ENCODE measurements around the gene ASS1. TPM values are rescaled to one million over a fixed set of nuclear protein-coding genes. Genes with fewer than 3 reads are reported as not detected.
A peak's percentile ranks its signal among the peaks of the same experiment; 100 is the strongest.

Gene ASS1
- total RNA-seq, 1 experiment from 2014 or later: 118 TPM

- ChIA-PET POLR2A (no interaction called here), CTCF (no interaction called here)
- BruUV-seq (replicated peaks): no TSS peak
- no peak for DNase-seq
- Histone ChIP-seq H3K27me3 (replicated peaks; ENCODE audit: control insufficient read depth, insufficient read depth, low read length) (no peaks in the 10 kb centered on the region), H3K9me3 (peaks cover 12% of the 10 kb centered on the region), H3K36me3 (ENCODE audit: control insufficient read depth, insufficient read depth, low read length) (no peaks in the 10 kb centered on the region), H3K4me3 (ENCODE audit: low read depth, low read length) (no peak overlapping the region), H3K4me1 (no peaks in the 10 kb centered on the region)
- H3K4me1 Mint-ChIP-seq (ENCODE audit: low read depth, unreplicated experiment): no peaks in the 10 kb centered on the region
- H3K27ac Mint-ChIP-seq (ENCODE audit: unreplicated experiment): no peak overlapping the region
- H3K27me3 Mint-ChIP-seq (ENCODE audit: insufficient read depth, unreplicated experiment): no peaks in the 10 kb centered on the region
- no peaks in the 10 kb centered on the region for H3K36me3 Mint-ChIP-seq (ENCODE audit: insufficient read depth, unreplicated experiment)
- H3K9me3 Mint-ChIP-seq (ENCODE audit: unreplicated experiment): no peaks in the 10 kb centered on the region
- no peak for TF ChIP-seq CTCF (IDR thresholded peaks at IDR 0.05; ENCODE audit: insufficient read depth in 1 of 2, low read depth in 1 of 2, low read length in 1 of 2, severe bottlenecking in 1 of 2, unreplicated experiment in 1 of 2)
- no peak overlapping the region for H3K4me3 Mint-ChIP-seq (ENCODE audit: unreplicated experiment)
- intact Hi-C loops (cut with micrococcal nuclease; ENCODE audit: unreplicated experiment): no loop called here
These were observed 103.3 kb downstream of the ASS1 start for GRCh38 chr9:130548103-130548502.

GRCh38 chr9:130549093-130549735 lies 104.5 kb downstream of the ASS1 start:
- peak in 1 of 2 experiments; percentile 43 for DNase-seq
- Histone ChIP-seq H3K4me3 (ENCODE audit: low read depth, low read length) (no peak overlapping the region), H3K36me3 (ENCODE audit: control insufficient read depth, insufficient read depth, low read length) (no peaks in the 10 kb centered on the region), H3K27me3 (replicated peaks; ENCODE audit: control insufficient read depth, insufficient read depth, low read length) (no peaks in the 10 kb centered on the region), H3K4me1 (no peaks in the 10 kb centered on the region), H3K9me3 (peaks cover 12% of the 10 kb centered on the region)
- Mint-ChIP-seq H3K4me1 (ENCODE audit: low read depth, unreplicated experiment) (no peaks in the 10 kb centered on the region), H3K27ac (ENCODE audit: unreplicated experiment) (no peak overlapping the region), H3K27me3 (ENCODE audit: insufficient read depth, unreplicated experiment) (no peaks in the 10 kb centered on the region), H3K4me3 (ENCODE audit: unreplicated experiment) (no peak overlapping the region), H3K36me3 (ENCODE audit: insufficient read depth, unreplicated experiment) (no peaks in the 10 kb centered on the region), H3K9me3 (ENCODE audit: unreplicated experiment) (no peaks in the 10 kb centered on the region)
- intact Hi-C loops (cut with micrococcal nuclease; ENCODE audit: unreplicated experiment): no loop called here
- no TSS peak for BruUV-seq (replicated peaks)
- ChIA-PET POLR2A (no interaction called here), CTCF (no interaction called here)
- TF ChIP-seq CTCF (IDR thresholded peaks at IDR 0.05; ENCODE audit: insufficient read depth in 1 of 2, low read depth in 1 of 2, low read length in 1 of 2, severe bottlenecking in 1 of 2, unreplicated experiment in 1 of 2): no peak

Other genes with a start within 250 kb of the ASS1 start
- 0.41 and 0.53 TPM in 2 replicates for gene HMCN2, start 179.2 kb upstream of the ASS1 start, total RNA-seq (2022)
- gene FUBP3, start 134.6 kb downstream of the ASS1 start, total RNA-seq (2022): 76.1 and 78.6 TPM in 2 replicates
- 0.32 and 0.34 TPM in 2 replicates for gene PRDM12, start 219.6 kb downstream of the ASS1 start, total RNA-seq (2022)
- 59.1 and 68.4 TPM in 2 replicates for gene EXOSC2, start 248.8 kb downstream of the ASS1 start, total RNA-seq (2022)

All from Caco-2 (cell line).